Glutamatergic neuron (in vitro differentiated cells): ENCODE results near the gene RAP1A. TPM values are rescaled to one million over a fixed set of nuclear protein-coding genes. Genes with fewer than 3 reads are reported as not detected.

Experiments used
- DNase-seq: peaks from one replicate; pipeline ENCODE4 v3.0.0; 2022
- H3K27ac Mint-ChIP-seq: one replicate; pipeline ENCODE4 v1.8.0; 2020; ENCODE audit warnings: mild to moderate bottlenecking, mixed read lengths, inconsistent platforms; ENCODE audit not compliant: unreplicated experiment
- H3K27me3 Mint-ChIP-seq: one replicate; pipeline ENCODE4 v1.8.0; 2020; ENCODE audit warnings: mild to moderate bottlenecking, moderate library complexity, mixed read lengths, inconsistent platforms; ENCODE audit not compliant: unreplicated experiment
- H3K36me3 Mint-ChIP-seq: one replicate; pipeline ENCODE4 v1.8.0; 2020; ENCODE audit warnings: mild to moderate bottlenecking, mixed read lengths, inconsistent platforms; ENCODE audit not compliant: unreplicated experiment
- H3K4me1 Mint-ChIP-seq: one replicate; pipeline ENCODE4 v1.8.0; 2020; ENCODE audit warnings: mild to moderate bottlenecking, low read depth, mixed read lengths, inconsistent platforms; ENCODE audit not compliant: unreplicated experiment
- H3K4me3 Mint-ChIP-seq: one replicate; pipeline ENCODE4 v1.8.0; 2020; ENCODE audit warnings: mild to moderate bottlenecking, mixed read lengths, inconsistent platforms; ENCODE audit not compliant: unreplicated experiment
- H3K9me3 Mint-ChIP-seq: one replicate; pipeline ENCODE4 v1.8.0; 2020; ENCODE audit warnings: mild to moderate bottlenecking, moderate library complexity, mixed read lengths, inconsistent platforms; ENCODE audit not compliant: unreplicated experiment
- total RNA-seq: library from RNA; stranded (reverse); fragmentation: NEBNext Ultra II Directional; extraction: Animal tissue kit (Norgen Biotek cat#: 25700); gene quantifications from one replicate; pipeline ENCODE4 v1.2.1, GENCODE V29; 2021; ENCODE audit not compliant: unreplicated experiment
- TF ChIP-seq, protein P1 (sequence below): fragments of 200-600 bp; sonication (generic); IDR thresholded peaks from one replicate; pipeline ENCODE4 v1.5.0; 2021; ENCODE audit not compliant: partially characterized antibody, unreplicated experiment

Gene RAP1A
- total RNA-seq, 1 donor from 2014 or later = 17.9 TPM

DNA sequence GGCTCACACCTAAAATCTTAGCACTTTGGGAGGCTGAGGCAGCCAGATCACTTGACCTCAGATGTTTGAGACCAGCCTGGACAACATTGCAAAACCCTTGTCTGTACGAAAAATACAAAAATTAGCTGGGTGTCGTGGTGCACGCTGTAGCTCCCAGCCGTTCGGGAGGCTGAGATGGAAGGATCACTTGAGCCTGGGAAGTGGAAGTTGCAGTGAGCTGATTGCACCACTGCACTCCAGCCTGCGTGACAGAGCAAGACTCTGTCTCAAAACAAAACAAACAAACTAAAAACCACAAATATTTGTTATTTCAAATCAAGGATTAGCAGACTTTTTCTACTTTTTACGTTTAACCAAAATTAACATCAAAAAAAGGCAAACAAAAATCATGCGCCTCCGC is 88.3 kb downstream of the RAP1A start:
- Mint-ChIP-seq H3K4me1 (no peaks in the 10 kb centered on the region), H3K4me3 (no peak overlapping the region), H3K9me3 (peaks cover 2% of the 10 kb centered on the region), H3K36me3 (no peaks in the 10 kb centered on the region), H3K27ac (no peak overlapping the region), H3K27me3 (no peaks in the 10 kb centered on the region)
- TF ChIP-seq, protein P1, sequence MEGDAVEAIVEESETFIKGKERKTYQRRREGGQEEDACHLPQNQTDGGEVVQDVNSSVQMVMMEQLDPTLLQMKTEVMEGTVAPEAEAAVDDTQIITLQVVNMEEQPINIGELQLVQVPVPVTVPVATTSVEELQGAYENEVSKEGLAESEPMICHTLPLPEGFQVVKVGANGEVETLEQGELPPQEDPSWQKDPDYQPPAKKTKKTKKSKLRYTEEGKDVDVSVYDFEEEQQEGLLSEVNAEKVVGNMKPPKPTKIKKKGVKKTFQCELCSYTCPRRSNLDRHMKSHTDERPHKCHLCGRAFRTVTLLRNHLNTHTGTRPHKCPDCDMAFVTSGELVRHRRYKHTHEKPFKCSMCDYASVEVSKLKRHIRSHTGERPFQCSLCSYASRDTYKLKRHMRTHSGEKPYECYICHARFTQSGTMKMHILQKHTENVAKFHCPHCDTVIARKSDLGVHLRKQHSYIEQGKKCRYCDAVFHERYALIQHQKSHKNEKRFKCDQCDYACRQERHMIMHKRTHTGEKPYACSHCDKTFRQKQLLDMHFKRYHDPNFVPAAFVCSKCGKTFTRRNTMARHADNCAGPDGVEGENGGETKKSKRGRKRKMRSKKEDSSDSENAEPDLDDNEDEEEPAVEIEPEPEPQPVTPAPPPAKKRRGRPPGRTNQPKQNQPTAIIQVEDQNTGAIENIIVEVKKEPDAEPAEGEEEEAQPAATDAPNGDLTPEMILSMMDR = no peak
- DNase-seq = no peak

DNA sequence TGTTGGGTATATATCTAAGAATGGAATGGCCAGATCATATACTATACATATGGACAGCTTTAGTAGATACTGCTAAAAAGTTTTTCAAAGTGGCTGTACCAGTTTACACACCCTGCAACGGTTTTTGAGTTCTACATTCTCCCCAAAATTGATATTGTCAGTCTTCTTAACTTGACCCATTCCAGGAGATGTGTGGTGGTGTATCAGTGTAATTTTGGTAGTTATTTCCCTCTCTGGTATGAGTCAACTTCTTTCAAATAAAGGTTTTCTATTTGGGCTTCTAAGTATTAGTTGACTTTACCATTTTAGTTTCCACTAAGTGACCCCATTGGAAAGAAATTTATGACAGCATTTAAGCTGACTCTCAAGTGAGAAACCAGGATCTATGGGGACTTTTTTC is 90.4 kb downstream of the RAP1A start:
- TF ChIP-seq, protein P1 = no peak
- no peaks in the 10 kb centered on the region for H3K4me1 Mint-ChIP-seq

DNA sequence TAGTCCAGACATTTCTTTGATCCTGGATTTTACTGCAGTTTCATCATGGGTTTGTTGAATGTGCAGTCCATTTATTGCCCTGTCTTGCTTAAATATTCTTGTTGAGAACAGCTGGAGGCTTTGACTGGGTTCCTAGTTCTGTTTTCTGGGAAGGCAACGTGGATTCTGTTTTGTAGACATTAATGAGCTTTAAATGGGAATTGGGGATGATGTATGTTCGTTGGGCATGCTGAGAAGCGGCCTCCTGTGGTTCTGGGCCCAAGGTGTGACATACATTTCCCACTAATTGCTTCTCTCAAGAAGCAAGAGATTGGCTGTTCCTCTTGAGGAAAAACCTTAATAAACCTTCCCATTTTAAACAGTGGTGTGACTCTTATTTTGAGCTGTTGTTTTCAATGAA is 96.7 kb downstream of the RAP1A start:
- H3K27me3 Mint-ChIP-seq = peaks cover 20% of the 10 kb centered on the region
- no peaks in the 10 kb centered on the region for H3K36me3 Mint-ChIP-seq
- H3K4me3 Mint-ChIP-seq = no peak overlapping the region
- TF ChIP-seq, protein P1 = no peak
- peaks cover 19% of the 10 kb centered on the region for H3K9me3 Mint-ChIP-seq
- no peak overlapping the region for H3K27ac Mint-ChIP-seq
- no peak for DNase-seq
- peaks cover 25% of the 10 kb centered on the region for H3K4me1 Mint-ChIP-seq

More for the DNA sequence above, 90.4 kb downstream of the RAP1A start:
- H3K9me3 Mint-ChIP-seq = peaks cover 2% of the 10 kb centered on the region
- no peak overlapping the region for H3K27ac Mint-ChIP-seq
- DNase-seq = no peak
- H3K4me3 Mint-ChIP-seq = no peak overlapping the region
- H3K27me3 Mint-ChIP-seq = no peaks in the 10 kb centered on the region
- H3K36me3 Mint-ChIP-seq = no peaks in the 10 kb centered on the region

DNA sequence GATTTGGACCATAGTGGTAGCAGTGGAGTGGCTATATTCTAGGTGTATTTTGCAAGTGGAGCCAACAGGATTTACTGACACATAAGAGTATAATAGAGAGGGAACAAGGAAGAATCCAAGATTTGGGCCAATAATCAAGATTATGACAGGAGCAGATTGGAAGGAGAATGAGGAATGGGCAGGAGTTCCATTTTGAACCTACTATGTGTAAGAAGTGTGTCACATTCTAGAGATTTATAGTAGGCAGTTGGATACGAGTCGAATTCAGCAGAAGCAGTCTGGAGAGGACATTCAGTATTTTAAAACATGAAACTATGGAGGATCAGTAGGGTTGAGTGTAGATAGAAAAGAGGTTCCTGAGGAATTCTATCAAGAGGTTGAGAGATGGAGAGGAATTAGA is 97.9 kb downstream of the RAP1A start:
- peaks cover 23% of the 10 kb centered on the region for H3K27me3 Mint-ChIP-seq
- peaks cover 24% of the 10 kb centered on the region for H3K9me3 Mint-ChIP-seq
- TF ChIP-seq, protein P1 = no peak
- H3K36me3 Mint-ChIP-seq = no peaks in the 10 kb centered on the region
- H3K27ac Mint-ChIP-seq = no peak overlapping the region
- no peak for DNase-seq
- H3K4me1 Mint-ChIP-seq = peaks cover 33% of the 10 kb centered on the region
- no peak overlapping the region for H3K4me3 Mint-ChIP-seq

DNA sequence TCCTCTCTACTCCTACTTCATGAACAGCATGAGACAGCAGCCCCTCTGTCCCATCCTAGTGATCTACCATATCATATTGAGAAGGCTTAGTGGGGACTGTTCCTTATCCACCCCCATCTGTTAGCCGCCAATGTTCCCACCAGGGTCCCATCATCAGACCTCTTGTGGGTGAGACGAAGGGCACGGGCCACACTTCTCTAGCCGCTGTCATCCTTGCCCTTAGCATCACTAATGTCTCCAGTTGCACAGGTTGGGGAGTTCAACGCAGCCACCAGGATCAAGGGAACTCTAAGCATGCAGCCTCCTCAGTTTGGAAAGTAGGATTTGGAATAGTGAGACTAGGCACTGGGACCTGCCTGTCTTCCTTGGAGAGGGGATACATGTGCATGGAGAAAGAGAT is 99.5 kb downstream of the RAP1A start:
- peaks cover 29% of the 10 kb centered on the region for H3K9me3 Mint-ChIP-seq
- H3K27ac Mint-ChIP-seq = no peak overlapping the region
- peaks cover 26% of the 10 kb centered on the region for H3K27me3 Mint-ChIP-seq
- H3K4me3 Mint-ChIP-seq = no peak overlapping the region
- no peak for DNase-seq
- TF ChIP-seq, protein P1 = no peak
- H3K36me3 Mint-ChIP-seq = peaks cover 3% of the 10 kb centered on the region
- H3K4me1 Mint-ChIP-seq = peaks cover 46% of the 10 kb centered on the region
